Measurements from ENCODE around the gene DAZL. TPM values are rescaled to one million over a fixed set of nuclear protein-coding genes. Genes with fewer than 3 reads are reported as not detected.

The DAZL gene
- total RNA-seq, 4 donors from 2014 or later: not detected

DNA sequence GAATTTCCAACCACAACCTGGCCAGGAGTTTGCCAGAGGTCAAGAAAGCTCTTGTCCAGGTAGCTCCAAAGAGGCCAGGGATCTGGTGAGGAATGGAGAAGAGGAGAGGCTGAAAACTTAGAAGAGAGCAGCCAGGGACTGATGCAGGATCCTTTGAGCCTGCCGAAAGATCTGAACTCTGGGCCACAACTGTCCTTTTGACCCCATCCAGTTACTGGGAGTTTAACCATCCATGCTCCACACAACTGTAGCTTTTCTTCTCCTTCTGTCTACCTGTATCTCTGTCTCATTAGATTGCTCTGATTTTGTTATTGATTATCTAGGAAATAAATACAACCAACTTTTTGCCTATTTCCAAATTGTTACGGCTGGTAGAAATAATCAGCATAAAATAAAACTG is 36.7 kb downstream of the DAZL start:
- in situ Hi-C loops (cut with MboI; ENCODE audit: low pct_ligation_motif_present in 1 of 4, low pct_unique_long_range_greater_than_20kb in 1 of 4, low sequenced_read_pairs in 3 of 4): loop anchor here in 1 of 4 donors (25.0 kb wide), 1 partner anchor 531 kb away; no protein-coding TSS in a partner anchor
- WGBS, 2 donors (ENCODE audit: low coverage in 1 of 2): 83 to 88% methylated on average over 1 to 2 of the region's 2 CpGs

DNA sequence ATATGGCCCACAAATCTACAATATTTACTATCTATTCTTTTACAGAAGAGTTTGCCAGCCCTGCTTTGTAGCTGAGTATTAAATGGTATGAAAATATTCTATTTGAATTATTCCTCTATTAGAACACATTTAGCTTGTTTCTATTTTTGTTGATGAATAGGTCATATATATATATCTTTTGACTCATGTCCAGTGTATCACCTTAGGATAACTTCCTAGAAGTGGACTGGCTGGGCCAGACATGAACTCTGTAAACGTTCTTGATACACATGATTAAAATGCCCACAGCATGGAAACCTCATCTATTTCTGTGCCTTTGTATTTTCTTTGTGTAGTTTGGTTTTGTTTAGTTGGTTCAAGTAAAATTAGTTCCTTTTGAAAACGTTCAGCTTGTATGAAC is 37.1 kb downstream of the DAZL start:
- Histone ChIP-seq H3K9me3 (peaks cover 0 to 3% of the 10 kb centered on the region in 2 donors), H3K4me3 (no peak overlapping the region), H3K4me1 (no peaks in the 10 kb centered on the region), H3K27ac (no peak overlapping the region), H3K36me3 (no peaks in the 10 kb centered on the region), H3K27me3 (no peaks in the 10 kb centered on the region)
- TF ChIP-seq POLR2AphosphoS5 (IDR thresholded peaks at IDR 0.05) (no peak), EP300 (IDR thresholded peaks at IDR 0.05; ENCODE audit: low read depth) (no peak), POLR2A (IDR thresholded peaks at IDR 0.05) (no peak)
- TF ChIP-seq, protein P1, sequence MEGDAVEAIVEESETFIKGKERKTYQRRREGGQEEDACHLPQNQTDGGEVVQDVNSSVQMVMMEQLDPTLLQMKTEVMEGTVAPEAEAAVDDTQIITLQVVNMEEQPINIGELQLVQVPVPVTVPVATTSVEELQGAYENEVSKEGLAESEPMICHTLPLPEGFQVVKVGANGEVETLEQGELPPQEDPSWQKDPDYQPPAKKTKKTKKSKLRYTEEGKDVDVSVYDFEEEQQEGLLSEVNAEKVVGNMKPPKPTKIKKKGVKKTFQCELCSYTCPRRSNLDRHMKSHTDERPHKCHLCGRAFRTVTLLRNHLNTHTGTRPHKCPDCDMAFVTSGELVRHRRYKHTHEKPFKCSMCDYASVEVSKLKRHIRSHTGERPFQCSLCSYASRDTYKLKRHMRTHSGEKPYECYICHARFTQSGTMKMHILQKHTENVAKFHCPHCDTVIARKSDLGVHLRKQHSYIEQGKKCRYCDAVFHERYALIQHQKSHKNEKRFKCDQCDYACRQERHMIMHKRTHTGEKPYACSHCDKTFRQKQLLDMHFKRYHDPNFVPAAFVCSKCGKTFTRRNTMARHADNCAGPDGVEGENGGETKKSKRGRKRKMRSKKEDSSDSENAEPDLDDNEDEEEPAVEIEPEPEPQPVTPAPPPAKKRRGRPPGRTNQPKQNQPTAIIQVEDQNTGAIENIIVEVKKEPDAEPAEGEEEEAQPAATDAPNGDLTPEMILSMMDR (IDR thresholded peaks at IDR 0.05): no peak
- intact Hi-C loops (cut with DNase I; ENCODE audit: low total_unique reads) (no loop called here), in situ Hi-C loops (cut with MboI; ENCODE audit: low pct_ligation_motif_present in 1 of 4, low pct_unique_long_range_greater_than_20kb in 1 of 4, low sequenced_read_pairs in 3 of 4) (loop anchor here in 1 of 4 donors (25.0 kb wide), 1 partner anchor 531 kb away; no protein-coding TSS in a partner anchor)
- WGBS, 2 donors (ENCODE audit: low coverage in 1 of 2): 49 to 50% methylated on average over 1 to 2 of the region's 2 CpGs
- DNase-seq: no peak

More for the DNA sequence above, 36.7 kb downstream of the DAZL start:
- intact Hi-C loops (cut with DNase I; ENCODE audit: low total_unique reads): no loop called here
- Histone ChIP-seq H3K4me3 (no peak overlapping the region), H3K4me1 (no peaks in the 10 kb centered on the region), H3K36me3 (no peaks in the 10 kb centered on the region), H3K27me3 (no peaks in the 10 kb centered on the region), H3K27ac (no peak overlapping the region), H3K9me3 (no peaks in the 10 kb centered on the region)
- TF ChIP-seq POLR2A (IDR thresholded peaks at IDR 0.05) (no peak), EP300 (IDR thresholded peaks at IDR 0.05; ENCODE audit: low read depth) (no peak), POLR2AphosphoS5 (IDR thresholded peaks at IDR 0.05) (no peak)
- TF ChIP-seq, protein P1 (IDR thresholded peaks at IDR 0.05): no peak
- DNase-seq: no peak

DNA sequence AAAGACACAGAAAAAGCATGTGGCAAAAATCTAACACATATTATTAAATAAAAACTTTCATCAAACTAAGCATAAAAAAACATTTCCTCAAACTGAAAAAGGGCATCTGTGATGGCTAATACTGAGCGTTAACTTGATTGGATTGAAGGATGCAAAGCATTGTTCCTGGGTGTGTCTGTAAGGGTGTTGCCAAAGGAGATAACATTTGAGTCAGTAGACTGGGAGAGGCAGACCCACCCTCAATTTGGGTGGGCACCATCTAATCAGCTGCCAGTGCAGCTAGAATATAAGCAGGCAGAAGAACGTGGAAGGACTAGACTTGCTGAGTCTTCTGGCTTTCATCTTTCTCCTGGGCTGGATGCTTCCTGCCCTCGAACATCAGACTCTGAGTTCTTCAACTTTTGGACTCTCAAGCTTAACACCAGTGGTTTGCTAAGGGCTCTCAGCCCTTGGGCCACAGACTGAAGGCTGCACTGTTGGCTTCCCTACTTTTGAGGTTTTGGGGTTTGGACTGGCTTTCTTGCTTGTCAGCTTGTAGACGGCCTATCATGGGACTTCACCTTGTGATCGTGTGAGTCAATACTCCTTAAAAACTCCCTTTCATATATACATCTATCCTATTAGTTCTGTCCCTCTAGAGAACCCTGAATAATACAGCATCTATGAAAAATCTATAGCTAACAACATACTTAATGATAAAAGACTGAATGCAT is 45.4 kb downstream of the DAZL start:
- no peak for DNase-seq
- WGBS, 2 donors (ENCODE audit: low coverage in 1 of 2): 51 to 69% methylated on average over 2 to 5 of the region's 5 CpGs
- TF ChIP-seq EP300 (IDR thresholded peaks at IDR 0.05; ENCODE audit: low read depth) (no peak), POLR2A (IDR thresholded peaks at IDR 0.05) (no peak), POLR2AphosphoS5 (IDR thresholded peaks at IDR 0.05) (no peak)
- TF ChIP-seq, protein P1 (IDR thresholded peaks at IDR 0.05): no peak
- no peaks in the 10 kb centered on the region for H3K27me3 ChIP-seq
- no peaks in the 10 kb centered on the region for H3K36me3 ChIP-seq
- H3K9me3 ChIP-seq: peaks cover 0 to 4% of the 10 kb centered on the region in 2 donors
- H3K4me3 ChIP-seq: no peak overlapping the region
- H3K27ac ChIP-seq: no peak overlapping the region
- intact Hi-C loops (cut with DNase I; ENCODE audit: low total_unique reads): no loop called here
- H3K4me1 ChIP-seq: no peaks in the 10 kb centered on the region
- in situ Hi-C loops (cut with MboI; ENCODE audit: low pct_ligation_motif_present in 1 of 4, low pct_unique_long_range_greater_than_20kb in 1 of 4, low sequenced_read_pairs in 3 of 4): loop anchor here in 2 of 4 donors (10.0 to 25.0 kb wide), 2 partner anchors 275 to 523 kb away; no protein-coding TSS in a partner anchor

DNA sequence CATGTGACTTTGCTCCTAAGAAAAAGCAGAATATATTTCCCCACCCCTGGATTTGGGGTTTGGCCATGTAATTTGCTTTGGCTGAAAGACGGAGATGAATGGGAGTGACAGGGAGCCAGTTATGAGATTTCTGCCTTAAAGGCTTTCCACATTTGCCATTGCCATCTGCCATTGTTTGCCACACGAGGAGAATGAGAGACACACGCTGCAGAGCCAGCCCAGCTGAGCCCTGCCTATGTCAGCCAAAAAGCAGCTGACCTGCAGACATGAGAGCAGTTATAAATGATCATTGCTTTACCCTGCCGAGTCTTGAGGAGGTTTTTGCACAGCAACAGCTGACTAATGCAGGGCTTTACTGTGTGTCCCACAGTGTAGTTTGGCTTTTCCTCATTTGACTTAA is 51.1 kb downstream of the DAZL start:
- H3K36me3 ChIP-seq: no peaks in the 10 kb centered on the region
- no peaks in the 10 kb centered on the region for H3K9me3 ChIP-seq
- intact Hi-C loops (cut with DNase I; ENCODE audit: low total_unique reads) (no loop called here), in situ Hi-C loops (cut with MboI; ENCODE audit: low pct_ligation_motif_present in 1 of 4, low pct_unique_long_range_greater_than_20kb in 1 of 4, low sequenced_read_pairs in 3 of 4) (loop anchor here in 3 of 4 donors (5.0 to 25.0 kb wide), 3 partner anchors 262 to 517 kb away; no protein-coding TSS in a partner anchor)
- WGBS, 2 donors (ENCODE audit: low coverage in 1 of 2): 69 to 100% methylated on average over 1 to 4 of the region's 4 CpGs
- no peak overlapping the region for H3K27ac ChIP-seq
- DNase-seq: no peak
- no peak overlapping the region for H3K4me3 ChIP-seq
- no peaks in the 10 kb centered on the region for H3K4me1 ChIP-seq
- H3K27me3 ChIP-seq: no peaks in the 10 kb centered on the region
- no peak for TF ChIP-seq POLR2A (IDR thresholded peaks at IDR 0.05)

All from transverse colon (tissue), 4 donors.